HL-60/S4 treated with phorbol 12-myristate 13-acetate at 8.2 ng/mL for 4 days and 3 days (cell line): ENCODE results near the gene FADS3.

ENCODE experiments used
- in situ Hi-C: fragments of 300-500 bp; cut with MboI; formaldehyde crosslinking; loops from 2 replicates; pipeline ENCODE4 v1.15.0; 2022; ENCODE audit warnings: low sequenced_read_pairs

FADS3 gene

DNA sequence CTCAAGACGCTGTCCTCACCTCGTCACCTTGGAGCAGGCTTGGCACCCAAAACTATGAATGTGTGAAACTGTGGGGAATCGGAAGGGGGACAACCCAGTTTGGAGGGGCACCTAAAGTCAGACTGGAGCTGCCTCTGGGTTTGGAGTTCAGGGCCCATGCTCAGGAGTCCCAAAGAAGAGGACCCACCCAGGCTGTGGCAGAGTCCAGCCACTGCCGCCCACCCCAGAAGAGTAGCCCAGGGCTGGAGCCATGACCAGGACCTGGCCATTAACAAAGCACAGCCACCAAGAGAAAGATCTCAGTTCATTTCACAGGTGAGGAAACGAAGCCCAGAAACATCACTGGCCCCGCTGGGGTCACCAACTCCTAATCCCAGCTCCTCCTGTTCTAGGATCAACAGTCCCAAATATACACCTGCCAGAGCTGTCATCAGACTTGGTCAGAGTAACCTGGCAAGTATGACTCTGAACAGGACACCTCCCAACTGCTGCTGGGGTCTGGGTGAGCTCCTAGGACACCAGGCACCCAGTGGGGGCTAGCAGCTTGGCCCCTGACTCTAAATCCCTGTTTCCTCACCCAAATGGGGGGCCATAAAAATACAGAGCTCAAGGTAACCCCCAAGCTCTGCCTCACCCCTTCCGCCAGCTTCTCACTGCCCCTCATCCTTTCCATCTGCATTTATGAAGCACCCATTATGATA, 23.3 kb upstream of the FADS3 start:
- in situ Hi-C loops, result no loop called here

- in situ Hi-C loops, result no loop called here
Measured at GRCh38 chr11:61913699-61914395, 22.5 kb upstream of the FADS3 start.

GRCh38 chr11:61912991-61913698, 21.8 kb upstream of the FADS3 start:
- in situ Hi-C loops, result no loop called here

- in situ Hi-C loops, result no loop called here
Measured at GRCh38 chr11:61912530-61912898, 21.2 kb upstream of the FADS3 start.

GRCh38 chr11:61911701-61912529, 20.6 kb upstream of the FADS3 start:
- in situ Hi-C loops, result no loop called here

DNA sequence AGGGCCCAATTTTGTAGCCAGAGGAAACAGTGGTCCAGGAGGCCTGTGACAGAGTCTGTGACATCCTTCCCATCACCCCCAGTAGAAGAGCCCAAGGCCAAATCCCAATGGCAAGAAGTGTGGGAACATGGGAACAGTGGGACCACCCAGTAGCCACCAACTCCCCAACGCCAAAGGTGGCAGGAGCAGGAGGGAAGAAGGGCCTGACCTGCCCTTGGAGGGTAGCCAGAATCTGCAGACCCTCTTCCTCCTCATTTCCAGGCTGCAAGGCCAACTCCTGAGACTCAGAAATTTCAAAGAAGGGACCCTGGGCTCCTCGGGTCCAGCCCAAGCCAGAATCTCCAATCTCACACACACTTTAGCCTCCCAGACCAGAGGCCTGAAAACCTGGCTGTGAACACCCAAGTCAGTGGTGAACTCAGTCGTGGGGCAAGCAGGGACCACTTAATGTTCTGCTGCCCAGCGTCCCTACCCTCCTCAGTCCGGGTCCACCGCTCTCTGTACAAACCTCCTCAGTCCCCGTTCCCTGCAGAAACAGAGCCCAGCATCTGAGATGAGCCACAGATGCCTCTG, 19.9 kb upstream of the FADS3 start:
- in situ Hi-C loops, result no loop called here

DNA sequence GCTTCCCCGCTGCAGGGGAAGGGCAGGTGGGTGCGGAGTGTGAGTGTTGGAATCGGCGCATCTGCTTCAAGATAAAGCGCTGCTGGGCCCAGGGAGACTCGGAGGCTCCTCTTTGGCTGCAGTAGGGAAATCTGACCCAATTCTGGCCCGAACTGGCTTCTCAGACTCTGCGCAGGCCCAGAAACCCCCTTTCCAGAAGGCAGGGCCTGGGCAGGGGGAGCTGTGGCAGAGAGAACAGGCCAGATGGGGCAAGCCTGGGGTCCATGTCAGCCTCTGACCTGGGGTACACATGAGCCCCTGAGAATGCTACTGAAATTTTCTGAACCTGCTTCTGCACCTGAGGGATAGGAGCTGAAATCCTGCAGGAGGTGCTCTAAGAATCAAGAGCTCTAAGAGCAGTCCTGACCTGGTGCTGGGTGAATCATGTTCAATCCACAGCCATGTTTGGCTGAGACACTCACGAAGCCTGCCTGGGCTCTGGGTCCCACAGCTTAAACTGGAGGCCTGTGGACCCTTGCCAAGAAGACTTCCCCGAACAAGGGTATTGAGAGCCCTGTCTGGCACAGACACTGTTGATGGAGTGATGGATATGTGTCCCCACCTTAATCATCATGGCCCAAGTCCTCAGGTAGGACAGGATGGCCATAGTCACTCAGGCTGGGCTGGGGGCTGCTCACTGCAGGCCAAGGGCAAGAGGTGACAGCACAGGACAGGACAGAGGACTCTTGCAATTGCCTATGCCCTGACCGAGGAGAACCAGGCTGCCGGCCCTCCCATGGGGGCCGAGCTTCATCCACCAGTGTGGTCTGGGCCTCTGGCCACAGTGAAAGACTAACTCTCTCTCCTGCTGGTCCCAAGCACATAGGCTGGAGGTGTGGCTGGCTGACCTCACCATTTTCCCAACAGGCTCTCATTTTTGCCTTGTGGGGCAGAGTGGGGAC, 19.1 kb upstream of the FADS3 start:
- in situ Hi-C loops, result no loop called here

DNA sequence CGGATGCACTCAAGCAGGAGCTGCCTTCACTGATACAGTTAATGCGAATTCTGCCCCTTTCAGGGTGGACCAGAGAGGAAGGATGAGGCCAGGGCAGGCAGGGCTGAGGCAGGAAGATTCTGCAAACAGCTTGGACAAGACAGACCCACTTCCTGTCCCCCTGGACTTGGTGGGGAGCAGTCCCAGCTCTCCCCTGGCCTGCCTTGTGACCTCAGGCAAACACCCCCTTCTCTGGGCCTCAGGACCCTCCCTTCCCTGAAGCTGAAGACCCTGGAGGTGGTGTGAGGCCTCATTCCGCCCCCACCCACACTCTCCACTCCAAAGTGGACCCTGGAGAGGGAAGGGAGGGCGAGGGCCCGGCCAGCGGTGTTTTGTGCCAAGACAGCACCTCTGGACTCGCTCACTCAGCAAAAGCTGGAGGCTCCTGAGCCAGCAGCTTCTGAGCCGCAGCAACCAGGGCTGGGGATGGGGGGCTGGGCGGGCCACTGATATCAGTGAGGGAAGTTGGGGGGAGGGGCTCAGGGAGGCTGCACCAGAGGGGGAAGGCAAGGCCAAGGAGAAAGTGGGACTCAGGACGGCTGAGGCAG, 17.5 kb upstream of the FADS3 start:
- in situ Hi-C loops, result no loop called here

DNA sequence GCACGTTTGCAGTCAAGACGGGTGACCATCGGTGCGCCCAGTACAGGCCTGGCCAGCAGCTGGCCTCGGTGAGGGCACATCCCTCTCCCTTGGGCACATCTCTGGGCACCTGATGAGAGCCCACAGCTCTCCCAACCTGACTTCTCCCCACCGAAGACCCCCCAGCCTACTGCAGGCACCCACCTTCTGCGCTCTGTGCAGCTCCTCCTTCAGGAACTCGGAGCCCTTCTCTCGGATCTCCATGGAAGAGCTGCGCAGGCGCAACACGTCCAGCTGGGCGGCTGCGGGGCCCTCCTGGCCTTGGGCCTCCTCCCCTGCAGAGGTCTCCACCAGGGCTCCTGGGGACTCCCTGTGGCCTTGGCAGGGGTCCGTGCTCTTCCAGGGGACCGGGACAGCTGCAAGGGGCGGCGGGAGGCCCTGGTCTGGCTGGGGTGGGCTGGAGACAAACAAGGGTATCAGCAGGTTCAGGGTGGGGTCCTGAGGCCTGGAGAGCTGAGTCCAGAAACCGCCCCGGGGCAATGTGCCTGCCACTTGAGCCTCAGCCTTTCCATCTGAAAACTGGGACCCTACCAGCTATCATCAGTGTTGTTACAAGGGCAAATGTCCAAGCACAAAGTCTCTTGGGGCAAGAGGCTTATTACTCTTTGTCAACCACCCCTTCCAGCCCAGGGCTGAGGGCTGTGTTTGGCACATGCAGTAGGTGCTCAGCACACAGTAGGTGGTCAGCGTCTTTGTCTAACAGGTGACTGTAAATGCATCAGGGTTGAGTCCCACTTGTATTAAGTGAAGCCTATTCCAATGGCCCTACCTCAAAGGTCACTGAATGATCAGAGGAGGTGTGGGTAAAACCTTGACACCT, 16.8 kb upstream of the FADS3 start:
- in situ Hi-C loops, result no loop called here

DNA sequence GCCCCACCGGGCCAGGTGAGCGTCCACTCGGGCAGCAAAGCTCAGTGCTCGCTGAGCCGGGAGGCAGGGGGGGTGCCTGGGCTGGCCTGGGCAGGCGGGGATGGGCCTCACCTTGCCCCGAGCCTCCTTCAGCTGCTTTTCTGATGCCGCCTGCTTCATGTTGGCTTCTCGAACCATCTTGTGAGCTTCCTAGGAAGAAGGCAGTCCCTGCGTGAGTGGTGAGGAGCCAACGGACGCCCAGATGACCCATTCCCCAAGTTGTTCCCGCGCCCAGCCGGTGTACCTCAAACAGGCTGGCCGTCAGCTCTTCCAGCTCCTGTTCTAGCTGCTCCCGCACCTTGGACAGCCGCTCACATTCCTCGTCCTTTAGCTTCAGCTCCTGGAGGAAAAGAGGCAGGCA, 15.9 kb upstream of the FADS3 start:
- in situ Hi-C loops, result no loop called here

DNA sequence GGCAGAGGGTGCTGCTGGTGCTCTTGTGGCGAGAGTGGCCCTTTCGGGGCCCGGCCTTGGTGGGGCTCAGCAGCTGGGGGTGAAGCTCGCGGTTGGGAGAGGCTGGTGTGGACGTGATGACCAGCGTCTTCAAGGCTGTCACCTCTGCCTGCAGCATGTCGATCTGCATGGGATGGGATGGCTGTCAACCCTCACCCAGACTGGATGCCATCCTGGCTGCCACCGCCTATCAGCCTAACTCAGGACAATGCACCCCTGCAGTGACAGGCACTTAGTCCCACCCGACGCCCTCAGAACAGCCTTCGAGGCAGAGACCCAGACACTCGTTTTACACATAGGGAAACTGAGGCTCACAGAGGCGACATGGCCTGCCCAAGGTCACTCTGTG, 15.2 kb upstream of the FADS3 start:
- in situ Hi-C loops, result no loop called here

DNA sequence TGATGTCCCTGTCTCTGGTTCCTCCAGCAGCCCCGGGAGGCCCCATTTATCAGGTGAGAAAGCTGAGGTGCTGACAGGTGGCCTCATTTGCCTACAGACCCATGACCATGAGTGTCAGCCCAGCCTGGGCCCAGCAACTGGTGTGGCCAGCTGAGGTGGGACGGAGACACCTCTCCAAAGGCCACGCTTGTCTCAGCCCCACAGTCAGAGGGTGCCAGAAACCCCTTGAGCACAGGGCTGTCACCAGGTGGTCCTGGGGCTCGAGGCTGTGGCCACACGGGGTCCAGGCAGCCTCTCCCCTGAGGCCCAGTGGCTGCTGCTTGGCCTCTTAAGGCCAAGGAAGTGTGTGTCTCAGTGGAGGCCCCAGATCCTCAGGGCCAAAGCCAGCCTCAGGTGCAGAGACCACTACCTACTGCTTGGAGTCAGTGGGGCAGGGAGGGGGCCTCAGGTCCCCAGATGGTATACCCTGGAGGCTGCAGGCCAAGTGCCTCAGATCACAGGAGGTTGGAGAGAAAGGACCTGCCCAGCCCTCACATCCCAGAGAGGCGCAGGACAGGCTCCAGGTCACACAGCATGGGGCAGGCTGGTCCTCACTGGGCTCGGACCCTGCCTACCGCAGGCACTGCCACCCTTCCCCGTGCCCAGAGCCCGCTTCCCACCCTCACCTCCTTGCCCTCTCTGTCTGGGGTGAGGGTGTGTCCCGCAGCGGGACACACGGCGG, 14.6 kb upstream of the FADS3 start:
- in situ Hi-C loops, result no loop called here

DNA sequence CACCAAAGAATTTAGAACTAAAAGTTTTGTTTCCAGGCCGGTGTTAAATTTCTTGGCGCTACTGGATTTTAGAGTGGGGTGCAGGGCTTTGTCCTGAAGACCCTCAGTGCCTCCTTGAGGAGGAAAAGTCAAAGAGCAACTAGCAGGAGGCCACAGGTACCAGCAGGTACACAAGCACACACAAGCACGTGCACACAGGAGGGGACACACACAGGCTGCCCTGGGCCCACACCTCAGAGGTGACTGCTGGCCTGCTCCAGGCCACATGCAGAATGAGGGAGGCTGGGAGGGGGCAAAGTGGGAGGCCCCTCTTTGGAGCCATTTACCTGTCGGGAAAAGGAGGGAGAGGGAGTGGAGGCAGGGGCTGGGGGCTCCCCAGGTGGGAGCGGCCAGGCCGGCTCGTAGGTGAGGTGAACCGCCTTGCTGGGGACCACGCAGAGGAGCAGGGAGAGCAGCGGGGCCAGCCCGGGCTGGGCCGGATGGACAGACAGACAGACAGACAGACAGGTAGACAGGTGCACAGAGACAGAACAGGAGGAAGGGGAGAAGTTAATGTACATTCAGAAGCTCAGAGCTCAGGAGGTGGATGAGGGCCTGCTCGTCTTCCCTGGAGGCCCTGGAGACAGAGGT, 13.8 kb upstream of the FADS3 start:
- in situ Hi-C loops, result no loop called here

- in situ Hi-C loops, result no loop called here
Measured at GRCh38 chr11:61904539-61905048, 13.2 kb upstream of the FADS3 start.

DNA sequence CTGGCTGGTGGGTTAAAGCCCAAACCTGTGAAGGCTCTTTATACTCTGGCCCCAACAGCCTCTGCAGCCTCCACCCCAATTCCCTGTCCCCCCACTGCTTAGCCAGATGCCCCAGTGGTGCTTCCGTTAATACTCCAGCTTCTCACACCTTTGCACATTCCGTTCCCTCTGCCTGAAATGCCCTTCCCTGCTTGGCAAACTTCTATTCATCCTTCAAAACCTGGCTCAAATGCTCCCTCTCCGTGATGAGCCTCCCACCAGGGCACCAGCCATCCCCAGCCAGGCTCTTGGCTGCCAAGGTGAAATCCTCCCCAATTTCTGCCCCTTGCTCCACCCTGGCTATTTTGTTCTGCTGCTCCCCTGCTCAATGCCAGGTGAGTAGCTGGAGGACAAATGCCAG, 12.5 kb upstream of the FADS3 start:
- in situ Hi-C loops, result no loop called here

DNA sequence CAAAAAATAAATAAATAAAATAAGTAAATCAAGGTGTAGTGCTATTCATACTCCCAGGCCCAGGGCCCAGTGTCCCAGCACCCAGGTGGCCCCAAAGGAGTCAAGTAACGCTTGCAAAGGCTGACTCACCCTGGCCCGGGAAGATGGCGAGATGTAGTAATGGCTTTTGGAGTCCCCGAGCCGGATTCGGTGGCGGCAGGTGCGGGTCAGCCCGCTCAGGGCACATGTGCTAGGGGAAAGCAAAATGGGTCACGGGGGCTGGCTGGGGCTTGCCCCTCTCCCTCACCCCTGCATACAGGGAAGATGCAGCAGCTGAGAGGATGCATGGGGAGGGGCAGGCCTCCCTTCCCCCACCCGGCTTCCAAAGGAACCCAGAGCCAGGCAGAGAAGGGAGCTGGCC, 11.0 kb upstream of the FADS3 start:
- in situ Hi-C loops, result no loop called here

- in situ Hi-C loops, result no loop called here
Measured at GRCh38 chr11:61901397-61901796, 10.1 kb upstream of the FADS3 start.
